ENCODE results near the gene CMTM7.
"Not testable (repeated sequence)": the region's sequence is repeated elsewhere in the genome, so short reads cannot be mapped to it uniquely, and the experiment has no call there.

CMTM7 gene

DNA sequence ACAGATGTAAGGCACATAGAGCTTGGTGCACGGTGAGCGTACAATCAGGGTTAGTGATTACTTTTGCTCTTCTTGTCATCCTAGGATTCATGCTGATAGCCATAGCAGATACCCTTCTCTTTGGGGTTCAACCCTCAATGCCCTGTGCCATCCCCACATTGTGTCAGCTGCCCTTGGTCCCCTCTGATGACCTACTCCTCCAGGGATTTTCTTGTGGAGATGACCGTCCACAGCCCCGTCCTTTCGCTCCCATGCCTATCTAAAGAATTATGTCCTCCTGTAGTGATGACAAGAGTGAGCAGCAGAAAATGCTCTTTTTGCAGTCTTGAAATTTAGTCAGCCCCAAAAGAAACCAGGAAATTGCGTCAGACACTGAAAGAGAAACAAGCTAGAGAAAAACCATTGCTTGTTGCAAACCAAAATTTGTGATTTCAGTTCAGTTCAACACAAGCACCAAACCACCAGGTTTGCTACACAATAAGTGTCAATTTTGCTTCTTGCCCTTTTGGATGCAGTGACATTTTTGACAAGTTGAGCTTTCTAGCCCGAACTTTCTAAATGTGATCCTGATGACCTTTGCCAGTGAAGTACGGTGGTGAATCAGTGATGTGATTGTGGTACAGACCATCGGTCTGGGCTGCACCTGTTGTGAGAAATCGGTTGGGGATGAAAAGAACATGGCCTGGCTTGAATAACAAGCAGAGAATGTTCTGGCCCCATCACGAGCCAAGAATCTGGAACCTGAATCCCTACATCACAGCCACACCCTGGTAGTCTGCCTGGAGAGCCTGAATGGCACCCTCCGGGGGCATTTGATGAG is 41.3 kb downstream of the CMTM7 start:
- Histone ChIP-seq H3K4me3 (ENCODE audit: low read depth, low read length) (no peak overlapping the region), H3K27me3 (ENCODE audit: control insufficient read depth, insufficient read depth, low read length) (no peaks in the 10 kb centered on the region), H3K9me3 (ENCODE audit: control insufficient read depth, insufficient read depth, low read length) (no peaks in the 10 kb centered on the region), H3K9ac (ENCODE audit: low read depth, low read length) (no peak overlapping the region), H3K4me1 (ENCODE audit: control insufficient read depth, insufficient read depth, low read length) (peaks cover 3% of the 10 kb centered on the region), H3K36me3 (ENCODE audit: control insufficient read depth, insufficient read depth, low read length) (no peaks in the 10 kb centered on the region)

DNA sequence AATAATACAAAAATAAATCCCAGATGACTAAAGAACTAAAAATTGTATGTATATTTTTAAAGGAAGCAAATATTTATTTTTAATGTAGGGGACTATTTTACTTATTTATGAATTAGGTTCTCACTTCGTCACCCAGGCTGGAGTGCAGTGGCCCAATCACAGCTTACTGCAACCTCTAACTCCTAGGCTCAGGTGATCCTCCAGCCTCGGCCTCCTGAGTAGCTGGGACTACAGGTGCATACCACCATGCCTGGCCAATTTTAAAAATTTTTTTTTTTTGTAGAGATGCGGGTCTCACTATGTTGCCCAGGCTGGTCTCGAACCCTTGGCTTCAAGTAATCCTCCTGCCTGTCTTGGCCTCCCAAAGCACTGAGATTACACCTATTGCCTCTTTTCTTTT is 42.6 kb downstream of the CMTM7 start:
- no peak overlapping the region for H3K4me3 ChIP-seq (ENCODE audit: low read depth, low read length)
- H3K9me3 ChIP-seq (ENCODE audit: control insufficient read depth, insufficient read depth, low read length): no peaks in the 10 kb centered on the region
- no peaks in the 10 kb centered on the region for H3K27me3 ChIP-seq (ENCODE audit: control insufficient read depth, insufficient read depth, low read length)
- H3K36me3 ChIP-seq (ENCODE audit: control insufficient read depth, insufficient read depth, low read length): no peaks in the 10 kb centered on the region
- H3K4me1 ChIP-seq (ENCODE audit: control insufficient read depth, insufficient read depth, low read length): peaks cover 3% of the 10 kb centered on the region
- H3K9ac ChIP-seq (ENCODE audit: low read depth, low read length): no peak overlapping the region

DNA sequence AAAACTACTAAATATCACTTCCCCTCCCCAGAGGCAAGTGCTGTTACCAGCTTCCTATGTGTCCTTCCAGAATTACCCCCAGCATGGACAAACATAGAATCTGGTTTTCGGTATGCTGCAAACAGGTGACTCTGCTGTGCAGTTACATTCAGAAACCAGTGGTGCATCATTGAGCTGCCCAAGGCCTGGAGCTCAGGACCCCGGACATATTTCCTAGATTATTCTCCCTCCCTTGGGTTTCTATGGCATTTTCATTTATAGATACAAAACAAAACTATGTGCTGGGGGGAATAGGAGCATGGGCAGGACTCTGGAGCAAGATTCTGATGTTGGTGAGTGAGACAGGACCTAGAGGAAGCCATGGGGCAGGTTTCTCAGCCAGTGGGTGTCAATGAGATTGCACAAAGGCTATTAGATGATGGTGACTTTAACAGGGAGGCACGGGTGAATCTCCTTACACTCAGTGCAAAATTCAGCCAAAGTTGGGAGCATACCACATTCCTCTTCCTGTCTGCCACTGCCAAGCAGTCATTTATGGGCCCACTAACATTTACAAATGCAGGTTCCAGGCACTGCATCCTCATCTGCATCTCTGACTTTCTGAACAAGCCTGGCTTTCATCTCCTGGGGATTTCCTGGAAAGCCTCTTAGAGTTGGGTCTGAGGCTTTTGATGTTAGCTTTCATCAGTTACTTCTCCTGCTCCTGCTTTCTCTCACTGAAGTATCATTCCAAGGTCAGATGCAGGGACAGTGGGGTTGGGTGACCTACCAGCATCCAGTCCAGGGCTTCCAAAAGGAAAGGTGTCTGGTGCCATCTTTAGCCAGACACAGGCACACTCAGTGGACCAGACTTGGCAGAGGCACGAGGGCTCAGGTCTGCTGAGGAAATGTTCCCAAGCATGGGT is 44.5 kb downstream of the CMTM7 start:
- Histone ChIP-seq H3K27me3 (ENCODE audit: control insufficient read depth, insufficient read depth, low read length) (no peaks in the 10 kb centered on the region), H3K4me1 (ENCODE audit: control insufficient read depth, insufficient read depth, low read length) (peaks cover 3% of the 10 kb centered on the region), H3K36me3 (ENCODE audit: control insufficient read depth, insufficient read depth, low read length) (no peaks in the 10 kb centered on the region)

DNA sequence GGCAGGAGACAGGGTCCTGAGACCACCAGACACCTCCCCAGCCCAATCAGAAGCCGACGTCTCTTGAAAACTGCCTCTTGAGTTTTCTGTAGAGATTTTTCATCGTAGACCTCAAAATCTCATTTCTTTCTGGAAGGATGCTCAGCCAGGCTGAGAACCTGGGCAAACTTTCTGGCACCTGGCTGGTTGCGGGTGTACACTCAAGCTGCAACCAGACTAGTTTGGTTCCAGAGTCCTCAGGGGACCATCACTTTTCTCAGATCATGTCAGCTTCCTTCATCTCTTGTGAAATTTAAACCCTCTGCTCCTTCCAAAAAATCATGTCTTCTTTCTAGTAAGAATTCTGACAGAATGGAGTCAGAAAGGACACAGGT is 45.1 kb downstream of the CMTM7 start:
- H3K9ac ChIP-seq (ENCODE audit: low read depth, low read length): no peak overlapping the region
- peaks cover 3% of the 10 kb centered on the region for H3K4me1 ChIP-seq (ENCODE audit: control insufficient read depth, insufficient read depth, low read length)
- H3K4me3 ChIP-seq (ENCODE audit: low read depth, low read length): no peak overlapping the region
- H3K9me3 ChIP-seq (ENCODE audit: control insufficient read depth, insufficient read depth, low read length): no peaks in the 10 kb centered on the region
- H3K36me3 ChIP-seq (ENCODE audit: control insufficient read depth, insufficient read depth, low read length): no peaks in the 10 kb centered on the region
- H3K27me3 ChIP-seq (ENCODE audit: control insufficient read depth, insufficient read depth, low read length): no peaks in the 10 kb centered on the region

More for the DNA sequence above, 44.5 kb downstream of the CMTM7 start:
- no peak overlapping the region for H3K4me3 ChIP-seq (ENCODE audit: low read depth, low read length)
- H3K9me3 ChIP-seq (ENCODE audit: control insufficient read depth, insufficient read depth, low read length): no peaks in the 10 kb centered on the region
- H3K9ac ChIP-seq (ENCODE audit: low read depth, low read length): no peak overlapping the region

DNA sequence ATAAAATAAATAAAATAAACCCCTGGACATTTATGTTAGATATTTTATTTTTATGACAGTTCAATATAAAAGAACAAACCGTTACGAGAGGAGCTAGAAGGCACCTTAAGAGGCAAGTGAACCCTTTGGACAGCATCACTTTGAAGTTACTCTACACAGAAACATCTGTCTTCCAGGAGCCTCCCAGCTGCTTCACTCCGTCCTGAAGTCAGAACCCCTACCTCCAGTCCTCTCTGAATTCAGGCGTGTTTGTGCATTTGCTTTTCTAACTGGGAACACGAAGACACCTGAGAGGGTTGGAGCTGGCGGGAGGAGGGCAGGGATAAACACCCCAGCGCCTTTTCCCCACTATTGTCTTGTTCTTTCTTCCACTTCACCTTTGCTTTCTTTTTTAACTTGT is 46.2 kb downstream of the CMTM7 start:
- no peaks in the 10 kb centered on the region for H3K9me3 ChIP-seq (ENCODE audit: control insufficient read depth, insufficient read depth, low read length)
- H3K27me3 ChIP-seq (ENCODE audit: control insufficient read depth, insufficient read depth, low read length): no peaks in the 10 kb centered on the region
- no peak overlapping the region for H3K9ac ChIP-seq (ENCODE audit: low read depth, low read length)
- no peaks in the 10 kb centered on the region for H3K36me3 ChIP-seq (ENCODE audit: control insufficient read depth, insufficient read depth, low read length)
- H3K4me3 ChIP-seq (ENCODE audit: low read depth, low read length): no peak overlapping the region
- peaks cover 3% of the 10 kb centered on the region for H3K4me1 ChIP-seq (ENCODE audit: control insufficient read depth, insufficient read depth, low read length)

DNA sequence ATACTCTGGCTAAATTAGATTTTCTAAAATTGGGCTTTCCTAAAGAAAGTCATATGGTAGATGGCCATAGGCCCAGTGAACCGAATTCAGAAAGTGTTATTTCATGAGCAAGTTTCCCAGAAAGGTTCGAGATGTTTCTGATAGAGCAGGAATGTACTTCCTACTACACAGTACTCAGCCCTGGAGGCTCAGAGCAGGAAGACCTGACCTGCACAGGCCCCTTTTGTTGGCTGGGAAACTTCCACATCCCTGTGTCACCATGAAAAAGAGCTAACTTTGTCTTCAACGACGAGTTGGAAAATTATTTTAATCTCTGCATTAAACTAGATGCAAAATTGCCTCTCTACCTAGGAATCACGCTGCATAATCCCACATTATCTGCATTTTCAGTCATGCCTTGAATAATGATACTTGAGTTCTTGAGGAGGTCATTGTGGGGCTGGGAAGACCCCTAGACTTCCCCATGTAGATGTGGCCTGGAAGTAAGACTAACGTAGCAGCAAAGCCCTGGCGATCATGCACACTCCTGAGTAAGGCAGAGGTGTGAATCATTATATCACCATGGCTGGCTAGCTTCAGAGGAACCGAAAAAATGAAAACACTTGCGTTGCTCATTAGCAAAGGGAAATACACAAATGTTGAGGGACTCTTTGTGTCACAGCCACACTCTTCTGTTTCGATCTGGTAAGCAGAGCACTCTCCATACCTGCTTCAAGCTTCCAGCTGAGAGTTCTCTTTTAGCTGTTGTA is 47.1 kb downstream of the CMTM7 start:
- Histone ChIP-seq H3K36me3 (ENCODE audit: control insufficient read depth, insufficient read depth, low read length) (no peaks in the 10 kb centered on the region), H3K27me3 (ENCODE audit: control insufficient read depth, insufficient read depth, low read length) (no peaks in the 10 kb centered on the region), H3K4me3 (ENCODE audit: low read depth, low read length) (no peak overlapping the region), H3K9ac (ENCODE audit: low read depth, low read length) (no peak overlapping the region), H3K9me3 (ENCODE audit: control insufficient read depth, insufficient read depth, low read length) (no peaks in the 10 kb centered on the region), H3K4me1 (ENCODE audit: control insufficient read depth, insufficient read depth, low read length) (peaks cover 3% of the 10 kb centered on the region)

DNA sequence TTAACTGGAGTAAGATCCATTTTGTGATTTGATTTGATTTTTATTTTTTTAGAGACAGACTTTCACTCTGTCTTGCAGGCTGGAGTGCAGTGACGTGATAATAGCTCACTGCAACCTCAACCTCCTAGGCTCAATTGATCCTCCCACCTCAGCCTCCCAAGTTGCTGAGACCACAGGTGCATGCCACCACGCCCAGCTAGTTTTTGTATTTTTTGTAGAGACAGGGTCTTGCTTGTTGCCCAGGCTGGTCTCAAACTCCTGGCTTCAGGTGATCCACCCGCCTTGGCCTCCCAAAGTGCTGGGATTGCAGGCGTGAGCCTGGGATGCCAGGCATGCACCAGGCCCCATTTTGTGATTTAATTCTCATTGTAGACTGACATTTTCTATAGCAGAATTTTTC is 47.8 kb downstream of the CMTM7 start:
- not testable (repeated sequence) for H3K4me1 ChIP-seq (ENCODE audit: control insufficient read depth, insufficient read depth, low read length); H3K9me3 ChIP-seq (ENCODE audit: control insufficient read depth, insufficient read depth, low read length); H3K4me3 ChIP-seq (ENCODE audit: low read depth, low read length); H3K36me3 ChIP-seq (ENCODE audit: control insufficient read depth, insufficient read depth, low read length); H3K9ac ChIP-seq (ENCODE audit: low read depth, low read length); H3K27me3 ChIP-seq (ENCODE audit: control insufficient read depth, insufficient read depth, low read length)

DNA sequence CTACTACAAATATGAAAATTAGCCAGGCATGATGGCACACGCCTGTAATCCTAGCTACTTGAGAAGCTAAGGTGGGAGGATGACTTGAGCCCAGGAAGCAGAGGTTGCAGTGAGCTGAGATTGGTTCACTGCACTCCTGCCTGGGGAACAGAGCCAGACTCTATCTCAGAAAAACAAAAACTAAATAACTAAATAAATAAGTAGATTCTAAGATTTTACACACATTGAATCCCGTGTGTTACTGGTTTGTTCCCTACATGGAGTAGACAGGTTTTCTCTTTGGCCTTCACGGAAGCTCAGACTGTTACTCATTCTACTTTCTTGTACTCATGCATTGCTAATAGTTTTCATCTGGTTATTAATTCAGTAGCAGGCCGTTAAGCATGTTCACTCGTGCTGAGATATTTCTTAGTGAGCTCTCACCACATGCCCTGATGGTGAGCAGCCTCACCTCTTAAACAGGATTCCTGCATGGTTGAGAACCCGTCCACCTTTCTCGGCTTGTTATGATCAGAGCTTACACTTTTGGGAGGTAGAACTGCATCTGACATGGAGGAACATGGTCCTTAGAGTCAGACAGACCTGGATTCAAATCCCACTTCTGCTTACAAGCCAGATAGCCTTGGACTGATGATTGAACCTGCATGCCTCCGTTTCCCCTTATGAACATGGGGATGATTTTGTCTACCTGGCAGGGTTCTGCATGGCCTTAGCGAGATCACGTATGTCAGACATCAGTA is 49.1 kb downstream of the CMTM7 start:
- no peak overlapping the region for H3K4me3 ChIP-seq (ENCODE audit: low read depth, low read length)
- H3K36me3 ChIP-seq (ENCODE audit: control insufficient read depth, insufficient read depth, low read length): no peaks in the 10 kb centered on the region
- H3K4me1 ChIP-seq (ENCODE audit: control insufficient read depth, insufficient read depth, low read length): peaks cover 3% of the 10 kb centered on the region
- H3K9me3 ChIP-seq (ENCODE audit: control insufficient read depth, insufficient read depth, low read length): no peaks in the 10 kb centered on the region
- no peaks in the 10 kb centered on the region for H3K27me3 ChIP-seq (ENCODE audit: control insufficient read depth, insufficient read depth, low read length)
- H3K9ac ChIP-seq (ENCODE audit: low read depth, low read length): no peak overlapping the region

DNA sequence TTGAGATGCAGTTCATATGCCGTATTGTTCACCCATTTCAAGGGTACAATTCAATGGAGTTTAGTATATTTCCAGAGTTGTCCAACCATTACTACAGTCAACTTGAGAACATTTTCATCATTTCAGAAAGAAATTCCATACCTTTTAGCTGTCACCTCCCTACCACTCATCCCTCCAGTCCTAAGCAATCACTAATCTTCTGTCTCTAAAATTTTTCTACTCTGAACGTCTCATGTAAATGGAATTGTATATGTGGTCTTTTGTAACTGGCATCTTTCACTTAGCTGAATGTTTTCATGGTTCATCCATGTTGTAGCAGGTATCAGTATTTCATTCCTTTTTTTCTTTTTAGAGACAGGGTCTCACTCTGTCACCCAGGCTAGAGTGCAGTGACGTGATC is 51.1 kb downstream of the CMTM7 start:
- H3K4me1 ChIP-seq (ENCODE audit: control insufficient read depth, insufficient read depth, low read length): peaks cover 4% of the 10 kb centered on the region
- no peak overlapping the region for H3K4me3 ChIP-seq (ENCODE audit: low read depth, low read length)

DNA sequence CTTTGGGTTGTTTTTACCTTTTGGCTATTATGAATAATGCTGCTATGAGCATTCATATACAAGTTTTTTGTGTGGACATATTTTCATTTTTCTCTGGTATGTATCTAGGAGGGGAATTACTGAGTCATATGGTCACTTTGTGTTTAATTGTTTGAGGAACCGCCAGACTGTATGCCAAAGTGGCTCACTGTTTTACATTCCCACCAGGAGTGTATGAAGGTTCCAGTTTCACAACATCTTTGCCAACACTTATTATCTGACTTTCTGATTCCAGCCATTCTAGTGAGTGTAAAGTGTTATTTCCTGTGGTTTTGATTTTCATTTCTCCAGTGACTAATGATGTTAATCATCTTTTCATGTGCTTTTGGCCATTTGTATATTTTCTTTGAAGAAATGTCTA is 51.8 kb downstream of the CMTM7 start:
- Histone ChIP-seq H3K27me3 (ENCODE audit: control insufficient read depth, insufficient read depth, low read length) (no peaks in the 10 kb centered on the region), H3K4me1 (ENCODE audit: control insufficient read depth, insufficient read depth, low read length) (peaks cover 8% of the 10 kb centered on the region), H3K36me3 (ENCODE audit: control insufficient read depth, insufficient read depth, low read length) (no peaks in the 10 kb centered on the region), H3K9ac (ENCODE audit: low read depth, low read length) (no peak overlapping the region), H3K4me3 (ENCODE audit: low read depth, low read length) (no peak overlapping the region), H3K9me3 (ENCODE audit: control insufficient read depth, insufficient read depth, low read length) (no peaks in the 10 kb centered on the region)

More for the DNA sequence above, 51.1 kb downstream of the CMTM7 start:
- H3K27me3 ChIP-seq (ENCODE audit: control insufficient read depth, insufficient read depth, low read length): no peaks in the 10 kb centered on the region
- H3K9ac ChIP-seq (ENCODE audit: low read depth, low read length): no peak overlapping the region
- H3K9me3 ChIP-seq (ENCODE audit: control insufficient read depth, insufficient read depth, low read length): no peaks in the 10 kb centered on the region
- no peaks in the 10 kb centered on the region for H3K36me3 ChIP-seq (ENCODE audit: control insufficient read depth, insufficient read depth, low read length)

DNA sequence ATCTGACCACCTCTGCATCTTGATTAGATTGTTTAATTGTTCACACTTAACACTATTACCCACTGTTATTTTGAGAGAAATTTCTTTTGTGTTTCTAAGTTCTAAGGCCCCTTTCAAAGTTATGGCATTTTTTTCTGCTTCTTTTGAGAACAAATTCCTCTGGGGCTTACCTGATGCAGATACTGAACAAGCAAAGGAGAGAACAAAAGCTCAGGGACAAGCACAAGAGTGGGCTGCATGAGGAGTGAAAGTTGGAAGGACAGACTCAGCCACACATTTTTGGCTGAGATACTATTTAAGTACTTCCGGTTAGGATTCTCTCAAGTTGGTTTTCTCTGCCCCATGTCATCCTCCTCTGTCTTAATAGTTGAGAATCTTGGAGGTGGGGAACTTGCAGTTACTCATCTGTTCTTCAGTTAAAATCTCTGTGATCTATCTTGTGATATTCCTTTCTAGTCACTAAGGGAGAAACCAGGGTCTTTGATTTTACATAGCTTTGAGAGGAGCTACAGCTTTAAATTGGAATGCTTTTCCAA is 56.3 kb downstream of the CMTM7 start:
- no peaks in the 10 kb centered on the region for H3K36me3 ChIP-seq (ENCODE audit: control insufficient read depth, insufficient read depth, low read length)
- no peaks in the 10 kb centered on the region for H3K27me3 ChIP-seq (ENCODE audit: control insufficient read depth, insufficient read depth, low read length)
- no peak overlapping the region for H3K9ac ChIP-seq (ENCODE audit: low read depth, low read length)
- H3K4me3 ChIP-seq (ENCODE audit: low read depth, low read length): no peak overlapping the region
- peaks cover 11% of the 10 kb centered on the region for H3K4me1 ChIP-seq (ENCODE audit: control insufficient read depth, insufficient read depth, low read length)
- H3K9me3 ChIP-seq (ENCODE audit: control insufficient read depth, insufficient read depth, low read length): no peaks in the 10 kb centered on the region

Data from iPS-15b (cell line).